Effector memory CD4-positive, alpha-beta T cell (primary cell): ENCODE results near the gene TSHZ2.
"Not testable (repeated sequence)": the region's sequence is repeated elsewhere in the genome, so short reads cannot be mapped to it uniquely, and the experiment has no call there.

Experiments
- DNase-seq, 3 donors: peaks; one replicate each; pipeline ENCODE4 v3.0.0-alpha.2; 2020
- H3K27ac ChIP-seq: 2 replicates; pipeline ENCODE4 v1.7.0; 2013; ENCODE audit warnings: mild to moderate bottlenecking, low read length, moderate library complexity; ENCODE audit not compliant: insufficient read depth, poor library complexity, severe bottlenecking
- H3K27me3 ChIP-seq: replicated peaks from 2 replicates; pipeline ENCODE4 v1.7.0; 2013; ENCODE audit warnings: mild to moderate bottlenecking, low read length; ENCODE audit not compliant: insufficient read depth, control insufficient read depth, poor library complexity, severe bottlenecking
- H3K36me3 ChIP-seq: 2 replicates; pipeline ENCODE4 v1.7.0; 2013; ENCODE audit warnings: mild to moderate bottlenecking, low read length, moderate library complexity; ENCODE audit not compliant: control insufficient read depth, insufficient read depth
- H3K4me1 ChIP-seq: 2 replicates; pipeline ENCODE4 v1.7.0; 2013; ENCODE audit warnings: low read length, mild to moderate bottlenecking; ENCODE audit not compliant: control insufficient read depth, insufficient read depth, poor library complexity, severe bottlenecking
- H3K4me3 ChIP-seq: 2 replicates; pipeline ENCODE4 v1.7.0; 2013; ENCODE audit warnings: low read length, low read depth, mild to moderate bottlenecking; ENCODE audit not compliant: insufficient read depth, poor library complexity, severe bottlenecking
- H3K9me3 ChIP-seq: 2 replicates; pipeline ENCODE4 v1.7.0; 2013; ENCODE audit warnings: mild to moderate bottlenecking, low read length, moderate library complexity; ENCODE audit not compliant: control insufficient read depth

TSHZ2 gene

GRCh38 chr20:53021934-53022333, 49.8 kb downstream of the TSHZ2 start:
- no peak overlapping the region for H3K4me3 ChIP-seq
- no peak for DNase-seq
- no peaks in the 10 kb centered on the region for H3K9me3 ChIP-seq
- H3K36me3 ChIP-seq, result no peaks in the 10 kb centered on the region
- H3K4me1 ChIP-seq, result no peaks in the 10 kb centered on the region
- H3K27me3 ChIP-seq, result no peaks in the 10 kb centered on the region
- no peak overlapping the region for H3K27ac ChIP-seq

DNA sequence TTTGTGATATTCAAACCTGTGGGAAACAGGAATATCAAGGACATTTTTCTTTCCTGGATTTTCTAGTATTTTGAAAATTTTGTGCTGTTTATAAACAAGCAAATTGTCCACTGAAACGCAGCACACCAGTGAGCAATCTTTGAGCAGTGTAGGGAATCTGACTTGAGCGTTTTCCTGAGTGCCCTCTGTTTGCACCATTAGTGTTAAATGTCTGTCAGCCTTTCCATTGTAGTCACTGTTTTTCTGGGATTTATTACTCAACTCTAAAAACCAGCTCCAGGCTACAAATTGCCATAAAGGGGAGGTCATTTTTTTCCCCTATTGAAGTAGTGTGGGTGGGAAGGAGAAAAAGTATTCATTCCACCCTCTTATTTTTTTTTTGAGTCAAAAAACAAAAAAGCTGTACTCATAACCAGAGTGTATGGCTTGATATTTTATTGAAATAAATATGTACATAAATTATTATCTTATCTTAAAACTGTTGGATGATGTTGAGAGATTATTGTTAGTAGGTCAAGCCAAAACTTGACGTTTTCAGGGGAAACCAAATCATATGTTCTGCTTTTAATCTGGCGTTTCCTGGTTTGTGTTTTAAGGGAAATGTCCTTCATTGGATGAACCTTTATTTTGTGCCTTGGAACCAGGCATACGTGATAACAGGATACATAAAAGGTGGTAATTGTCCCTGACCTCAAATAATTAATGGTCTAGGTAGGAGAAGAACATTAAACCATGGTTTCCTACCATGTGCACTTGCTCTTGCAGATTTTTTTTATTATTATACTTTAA, 51.8 kb downstream of the TSHZ2 start:
- H3K27me3 ChIP-seq, result no peaks in the 10 kb centered on the region
- H3K4me3 ChIP-seq, result no peak overlapping the region
- no peaks in the 10 kb centered on the region for H3K4me1 ChIP-seq
- H3K27ac ChIP-seq, result no peak overlapping the region
- no peaks in the 10 kb centered on the region for H3K9me3 ChIP-seq
- DNase-seq, result no peak
- H3K36me3 ChIP-seq, result no peaks in the 10 kb centered on the region

GRCh38 chr20:53024653-53025052, 52.5 kb downstream of the TSHZ2 start:
- not testable (repeated sequence) for H3K27me3 ChIP-seq, H3K27ac ChIP-seq, DNase-seq

DNA sequence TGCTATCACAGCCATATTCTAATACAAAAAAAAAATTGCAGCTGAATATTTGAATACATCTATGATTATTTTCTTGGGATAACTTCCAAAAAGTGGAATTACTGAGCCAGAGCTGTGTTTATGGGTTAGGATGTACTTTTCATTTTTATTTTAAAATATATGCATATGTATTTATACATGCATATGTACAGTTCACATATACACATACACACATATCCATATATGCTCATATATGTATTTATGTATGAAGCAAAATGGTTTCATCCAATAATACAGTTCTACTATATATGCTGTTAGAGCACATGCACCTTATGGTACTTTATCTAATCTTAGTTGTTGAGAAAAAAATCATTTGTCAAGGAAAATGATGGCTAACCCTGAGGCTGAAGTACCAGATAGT, 54.9 kb downstream of the TSHZ2 start:
- no peak overlapping the region for H3K4me3 ChIP-seq
- no peaks in the 10 kb centered on the region for H3K4me1 ChIP-seq
- no peak overlapping the region for H3K27ac ChIP-seq
- no peak for DNase-seq
- no peaks in the 10 kb centered on the region for H3K9me3 ChIP-seq
- H3K36me3 ChIP-seq, result no peaks in the 10 kb centered on the region
- H3K27me3 ChIP-seq, result no peaks in the 10 kb centered on the region

More at GRCh38 chr20:53024653-53025052, 52.5 kb downstream of the TSHZ2 start:
- H3K9me3 ChIP-seq, H3K4me1 ChIP-seq, H3K4me3 ChIP-seq, H3K36me3 ChIP-seq: not testable (repeated sequence)

DNA sequence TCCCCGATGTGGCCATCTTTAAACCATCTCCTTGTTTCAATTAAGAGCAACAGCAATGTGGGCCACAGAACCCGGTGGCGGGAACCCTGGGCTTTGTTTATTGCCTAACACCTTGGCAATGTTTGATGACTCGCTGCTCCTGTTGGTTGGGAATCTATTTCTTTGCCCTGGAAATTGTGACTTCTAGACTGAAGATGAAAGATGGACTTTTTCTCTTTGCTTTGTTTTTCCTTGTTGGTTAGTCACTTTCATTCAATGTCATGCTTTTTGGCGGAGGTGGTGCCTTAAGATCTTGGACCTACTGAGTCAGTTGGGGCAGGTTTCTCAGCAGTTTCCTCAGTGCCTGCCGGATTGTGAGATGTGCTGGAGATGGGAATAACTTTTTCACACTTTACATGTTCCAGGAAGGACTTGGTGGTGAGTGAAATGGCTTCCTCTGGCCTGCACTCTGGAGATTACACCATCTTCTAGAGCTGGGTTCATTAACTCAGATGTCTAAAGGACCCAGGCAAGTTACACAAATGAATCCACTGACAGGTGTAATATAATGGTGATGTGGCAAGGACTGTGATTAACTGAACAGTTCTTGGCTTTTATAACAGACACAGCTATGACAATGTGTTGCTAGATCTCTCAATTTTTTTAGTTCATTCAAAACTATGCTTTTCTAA, 56.3 kb downstream of the TSHZ2 start:
- Histone ChIP-seq H3K27me3 (no peaks in the 10 kb centered on the region), H3K4me3 (no peak overlapping the region), H3K36me3 (no peaks in the 10 kb centered on the region), H3K9me3 (no peaks in the 10 kb centered on the region), H3K27ac (no peak overlapping the region), H3K4me1 (no peaks in the 10 kb centered on the region)
- DNase-seq, result no peak

- Histone ChIP-seq H3K27ac (no peak overlapping the region), H3K36me3 (no peaks in the 10 kb centered on the region), H3K27me3 (no peaks in the 10 kb centered on the region), H3K4me1 (peaks cover 1% of the 10 kb centered on the region), H3K9me3 (no peaks in the 10 kb centered on the region), H3K4me3 (no peak overlapping the region)
- DNase-seq, result no peak
Measured at GRCh38 chr20:53030061-53030460, 57.9 kb downstream of the TSHZ2 start.

GRCh38 chr20:53032046-53032445, 59.9 kb downstream of the TSHZ2 start:
- DNase-seq, result no peak
- no peaks in the 10 kb centered on the region for H3K9me3 ChIP-seq
- H3K36me3 ChIP-seq, result no peaks in the 10 kb centered on the region
- H3K4me3 ChIP-seq, result no peak overlapping the region
- no peaks in the 10 kb centered on the region for H3K27me3 ChIP-seq
- H3K4me1 ChIP-seq, result peaks cover 3% of the 10 kb centered on the region
- no peak overlapping the region for H3K27ac ChIP-seq

GRCh38 chr20:53032478-53032932, 60.3 kb downstream of the TSHZ2 start:
- H3K9me3 ChIP-seq, result no peaks in the 10 kb centered on the region
- no peak overlapping the region for H3K27ac ChIP-seq
- no peaks in the 10 kb centered on the region for H3K36me3 ChIP-seq
- DNase-seq, result no peak
- no peaks in the 10 kb centered on the region for H3K27me3 ChIP-seq
- H3K4me3 ChIP-seq, result no peak overlapping the region
- peaks cover 3% of the 10 kb centered on the region for H3K4me1 ChIP-seq

GRCh38 chr20:53033176-53033575, 61.0 kb downstream of the TSHZ2 start:
- Histone ChIP-seq H3K9me3 (no peaks in the 10 kb centered on the region), H3K27me3 (no peaks in the 10 kb centered on the region), H3K27ac (no peak overlapping the region), H3K36me3 (no peaks in the 10 kb centered on the region), H3K4me1 (peaks cover 3% of the 10 kb centered on the region), H3K4me3 (no peak overlapping the region)
- DNase-seq, result no peak

DNA sequence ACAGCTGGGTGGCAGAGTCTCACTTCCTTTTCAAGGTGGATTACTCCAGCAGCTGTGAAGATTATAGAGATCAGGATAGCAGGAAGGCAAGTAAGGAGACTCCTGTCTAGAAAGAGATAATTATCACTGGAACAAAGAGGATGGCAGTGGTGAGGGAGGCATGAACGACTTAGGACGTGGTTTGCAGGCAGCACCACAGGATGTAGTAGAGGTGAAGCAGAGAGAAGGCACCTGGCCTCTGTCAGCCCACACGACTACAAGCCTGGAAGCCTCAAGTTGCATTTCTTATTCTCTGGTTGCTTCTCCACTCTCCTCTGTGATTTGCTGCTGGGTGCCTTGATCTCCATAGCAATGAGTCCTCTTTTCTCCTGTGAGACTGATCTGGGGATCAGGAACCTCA, 62.7 kb downstream of the TSHZ2 start:
- H3K27me3 ChIP-seq, result no peaks in the 10 kb centered on the region
- DNase-seq, result no peak
- H3K4me1 ChIP-seq, result peaks cover 3% of the 10 kb centered on the region
- H3K4me3 ChIP-seq, result no peak overlapping the region
- no peaks in the 10 kb centered on the region for H3K36me3 ChIP-seq
- H3K27ac ChIP-seq, result no peak overlapping the region
- no peaks in the 10 kb centered on the region for H3K9me3 ChIP-seq
